SK-N-SH (cell line): Measurements from ENCODE around the gene SNX33. TPM values are rescaled to one million over a fixed set of nuclear protein-coding genes. Genes with fewer than 3 reads are reported as not detected.

Experiments used
- CTCF ChIA-PET: fragments of 300-600, 350-600 bp; formaldehyde crosslinking; extraction: SDS; loops from one replicate; lab custom pipeline; 2021; lab: Yijun Ruan, JAX
- POLR2A ChIA-PET: fragments of 350-600 bp; sonication (Branson Sonifier 250); formaldehyde crosslinking; extraction: SDS; loops from one replicate; lab custom pipeline; 2020; ENCODE audit warnings: antibody characterized with exemption, inconsistent platforms; lab: Yijun Ruan, JAX
- DNase-seq: peaks from one replicate; pipeline ENCODE4 v3.0.0; 2012
- H2AFZ ChIP-seq: fragments of 200-600 bp; sonication (generic); 2 replicates; pipeline ENCODE4 v1.8.1; 2016; ENCODE audit warnings: antibody characterized with exemption, mild to moderate bottlenecking, low read depth
- H3F3A ChIP-seq: fragments of 200-600 bp; sonication (generic); replicated peaks from 2 replicates; pipeline ENCODE3; 2016; ENCODE audit warnings: antibody characterized with exemption, mild to moderate bottlenecking; ENCODE audit not compliant: insufficient read depth
- H3K27ac ChIP-seq, 2 experiments: fragments of 200-500 bp in 1 of 2; fragments of 200-600 bp in 1 of 2; sonication (Bioruptor generic) in 1 of 2; sonication (generic), shearing (Covaris generic) in 1 of 2; 2 replicates each; pipeline versions ENCODE4 v1.5.1 to v1.6.1; 2014 to 2016; ENCODE audit warnings: low read depth in 2 of 2, inconsistent platforms in 1 of 2, low read length in 1 of 2, mild to moderate bottlenecking in 1 of 2, mixed read lengths in 1 of 2
- H3K27me3 ChIP-seq: fragments of 200-600 bp; sonication (generic), shearing (Covaris generic); 2 replicates; pipeline ENCODE4 v1.6.1; 2016; ENCODE audit warnings: mixed run types; ENCODE audit not compliant: insufficient read depth
- H3K36me3 ChIP-seq, 2 experiments: fragments of 200-500 bp in 1 of 2; fragments of 200-600 bp in 1 of 2; sonication (Bioruptor generic) in 1 of 2; sonication (generic) in 1 of 2; replicated peaks in 1 of 2; 2 replicates each; pipeline versions ENCODE3 to v1.5.1; 2014 to 2016; ENCODE audit warnings: low read length in 1 of 2, mild to moderate bottlenecking in 1 of 2; ENCODE audit not compliant: insufficient read depth in 2 of 2, control insufficient read depth in 1 of 2
- H3K4me1 ChIP-seq, 2 experiments: fragments of 200-500 bp in 1 of 2; fragments of 200-600 bp in 1 of 2; sonication (Bioruptor generic) in 1 of 2; sonication (generic), shearing (Covaris generic) in 1 of 2; 2 replicates each; pipeline versions ENCODE4 v1.5.1 to v1.6.1; 2014 to 2016; ENCODE audit warnings: low read depth in 1 of 2, low read length in 1 of 2, mixed run types in 1 of 2; ENCODE audit not compliant: insufficient read depth in 2 of 2, control insufficient read depth in 1 of 2
- H3K4me2 ChIP-seq: fragments of 200-600 bp; sonication (generic), shearing (Covaris generic); 2 replicates; pipeline ENCODE4 v1.6.1; 2017; ENCODE audit warnings: mixed run types
- H3K4me3 ChIP-seq, 2 experiments: fragments of 200-500 bp in 1 of 2; fragments of 200-600 bp in 1 of 2; sonication (Bioruptor generic) in 1 of 2; sonication (generic), shearing (Covaris generic) in 1 of 2; 2 replicates each; pipeline versions ENCODE4 v1.5.1 to v1.8.1; 2014 to 2016; ENCODE audit warnings: low read depth in 2 of 2, inconsistent platforms in 1 of 2, low read length in 1 of 2, mild to moderate bottlenecking in 1 of 2, mixed read lengths in 1 of 2, moderate library complexity in 1 of 2
- H3K79me2 ChIP-seq: fragments of 200-600 bp; sonication (generic); 2 replicates; pipeline ENCODE4 v1.8.1; 2017; ENCODE audit warnings: mild to moderate bottlenecking; ENCODE audit not compliant: insufficient read depth
- H3K9ac ChIP-seq: fragments of 200-600 bp; sonication (generic); 2 replicates; pipeline ENCODE4 v1.6.1; 2017; ENCODE audit warnings: mixed run types
- H3K9me2 ChIP-seq: fragments of 200-600 bp; sonication (generic); 2 replicates; pipeline ENCODE4 v1.6.1; 2017; ENCODE audit warnings: mixed run types
- H3K9me3 ChIP-seq: fragments of 200-600 bp; sonication (generic); 2 replicates; pipeline ENCODE4 v1.6.1; 2017; ENCODE audit warnings: mixed run types, mild to moderate bottlenecking, moderate library complexity
- H4K20me1 ChIP-seq: fragments of 200-600 bp; sonication (generic); 2 replicates; pipeline ENCODE4 v1.6.1; 2017; ENCODE audit warnings: mild to moderate bottlenecking, mixed run types; ENCODE audit not compliant: insufficient read depth
- CHD2 ChIP-seq: fragments of 150-350 bp; IDR thresholded peaks from 2 replicates; pipeline ENCODE4 v1.6.1; 2018; ENCODE audit warnings: low read length; ENCODE audit not compliant: partially characterized antibody
- EP300 ChIP-seq, 2 experiments: IDR thresholded peaks; 2 replicates each; pipeline versions ENCODE4 v1.4.0 to v1.6.1; 2012; ENCODE audit warnings: borderline replicate concordance in 1 of 2, low read depth in 1 of 2, low read length in 1 of 2
- FOSL2 ChIP-seq: IDR thresholded peaks from 2 replicates; pipeline ENCODE4 v1.4.0; 2012; ENCODE audit warnings: low read depth, mild to moderate bottlenecking, moderate library complexity, borderline replicate concordance
- FOXM1 ChIP-seq: IDR thresholded peaks from 2 replicates; pipeline ENCODE4 v1.4.0; 2012; ENCODE audit warnings: low read depth, mild to moderate bottlenecking
- GABPA ChIP-seq: IDR thresholded peaks from 2 replicates; pipeline ENCODE4 v1.4.0; 2012; ENCODE audit warnings: low read depth, mild to moderate bottlenecking
- GATA2 ChIP-seq: sonication (generic); formaldehyde crosslinking; IDR thresholded peaks from 2 replicates; pipeline ENCODE4 v1.5.0; 2020; ENCODE audit warnings: mild to moderate bottlenecking, missing genetic modification reagents
- JUND ChIP-seq: IDR thresholded peaks from 2 replicates; pipeline ENCODE4 v1.4.0; 2012
- MXI1 ChIP-seq: IDR thresholded peaks from 2 replicates; pipeline ENCODE4 v1.6.1; 2012; ENCODE audit warnings: mild to moderate bottlenecking, low read depth, low read length, improper control_type of control experiment
- NFIC ChIP-seq: IDR thresholded peaks from 2 replicates; pipeline ENCODE4 v1.4.0; 2012; ENCODE audit warnings: borderline replicate concordance
- NRF1 ChIP-seq: IDR thresholded peaks from 2 replicates; pipeline ENCODE4 v1.6.1; 2012; ENCODE audit warnings: low read depth, mild to moderate bottlenecking, low read length
- PBX3 ChIP-seq: IDR thresholded peaks from 2 replicates; pipeline ENCODE4; 2012
- POLR2AphosphoS5 ChIP-seq: IDR thresholded peaks from 2 replicates; pipeline ENCODE4 v1.6.1; 2012; ENCODE audit warnings: low read depth, low read length
- RAD21 ChIP-seq: IDR thresholded peaks from 2 replicates; pipeline ENCODE4 v1.6.1; 2012; ENCODE audit warnings: mild to moderate bottlenecking, low read length
- RFX5 ChIP-seq: IDR thresholded peaks from 2 replicates; pipeline ENCODE4 v1.6.1; 2012; ENCODE audit warnings: mild to moderate bottlenecking, improper control_type of control experiment, low read length
- RXRA ChIP-seq: IDR thresholded peaks from 2 replicates; pipeline ENCODE4 v1.4.0; 2012; ENCODE audit warnings: low read depth, mild to moderate bottlenecking, borderline replicate concordance
- SMC3 ChIP-seq: IDR thresholded peaks from 2 replicates; pipeline ENCODE4 v1.6.1; 2012; ENCODE audit warnings: low read depth, low read length, improper control_type of control experiment
- TCF12 ChIP-seq: IDR thresholded peaks from 2 replicates; pipeline ENCODE4 v1.4.0; 2012
- USF2 ChIP-seq: fragments of 150-350 bp; IDR thresholded peaks from 2 replicates; pipeline ENCODE4 v1.6.1; 2017; ENCODE audit warnings: antibody characterized with exemption, low read length, low read depth, borderline replicate concordance
- WGBS: methylation state at CpG from one replicate; pipeline ENCODE4 v1.1.6; 2017; ENCODE audit warnings: low lambda C conversion rate; 5-methylcytosine and 5-hydroxymethylcytosine counted together
- polyA plus RNA-seq, 3 experiments: library from polyadenylated mRNA; depleted of rRNA; stranded (reverse); fragments of >200 nt; gene quantifications; 2 replicates each; pipeline ENCODE4 v1.2.3, GENCODE V29; 2012
- TF ChIP-seq, protein P1 (sequence below): IDR thresholded peaks from 2 replicates; pipeline ENCODE4 v1.4.0; 2012; ENCODE audit warnings: low read depth
- TF ChIP-seq, protein P2 (sequence below): fragments of 200-600 bp; sonication (generic); IDR thresholded peaks from 2 replicates; pipeline ENCODE4 v1.6.1; 2017; ENCODE audit warnings: antibody characterized with exemption, mild to moderate bottlenecking, moderate library complexity

The SNX33 gene
- polyA plus RNA-seq, 1 of the 3 experiments (the other 2 are of a cell fraction): 7.7 TPM

DNA sequence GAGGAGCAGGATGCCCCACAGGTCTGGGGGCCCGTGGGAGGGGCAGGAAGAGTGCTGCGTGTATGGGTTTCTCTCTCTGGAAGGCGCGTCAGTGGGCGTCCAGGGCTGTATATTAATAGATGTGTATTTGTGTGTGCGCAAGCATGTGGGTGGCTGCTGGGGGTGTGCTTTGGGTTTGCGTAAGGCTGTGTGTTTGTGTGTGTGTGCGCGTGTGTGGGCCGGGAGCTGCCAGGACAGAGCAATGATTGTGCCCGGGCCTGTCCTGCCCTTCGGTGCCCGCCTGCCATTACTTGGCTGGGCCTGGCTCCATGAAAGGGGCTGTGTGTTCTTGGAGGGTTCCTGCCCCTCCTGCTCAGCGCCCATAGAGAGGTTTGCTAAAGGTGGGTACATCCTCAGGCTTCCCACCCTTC, 48.6 kb downstream of the SNX33 start:
- no peak overlapping the region for H3K4me3 ChIP-seq
- peaks cover 27% of the 10 kb centered on the region for H3F3A ChIP-seq
- no peak overlapping the region for H2AFZ ChIP-seq
- H4K20me1 ChIP-seq: no peaks in the 10 kb centered on the region
- 93% methylated on average over 10 of the region's 14 CpGs for WGBS
- no peaks in the 10 kb centered on the region for H3K79me2 ChIP-seq
- H3K4me2 ChIP-seq: no peak overlapping the region
- H3K9ac ChIP-seq: no peak overlapping the region
- peak overlapping the region in 1 of 2 experiments; percentile 31; a peak in 1 of 4 replicates for H3K27ac ChIP-seq
- H3K9me2 ChIP-seq: no peaks in the 10 kb centered on the region
- no peaks in the 10 kb centered on the region for H3K27me3 ChIP-seq
- H3K9me3 ChIP-seq: no peaks in the 10 kb centered on the region
- ChIA-PET CTCF (no interaction called here), POLR2A (no interaction called here)
- DNase-seq: no peak
- H3K36me3 ChIP-seq: no peaks in the 10 kb centered on the region
- TF ChIP-seq TCF12: no peak
- peaks cover 50 to 73% of the 10 kb centered on the region in 2 experiments for H3K4me1 ChIP-seq

DNA sequence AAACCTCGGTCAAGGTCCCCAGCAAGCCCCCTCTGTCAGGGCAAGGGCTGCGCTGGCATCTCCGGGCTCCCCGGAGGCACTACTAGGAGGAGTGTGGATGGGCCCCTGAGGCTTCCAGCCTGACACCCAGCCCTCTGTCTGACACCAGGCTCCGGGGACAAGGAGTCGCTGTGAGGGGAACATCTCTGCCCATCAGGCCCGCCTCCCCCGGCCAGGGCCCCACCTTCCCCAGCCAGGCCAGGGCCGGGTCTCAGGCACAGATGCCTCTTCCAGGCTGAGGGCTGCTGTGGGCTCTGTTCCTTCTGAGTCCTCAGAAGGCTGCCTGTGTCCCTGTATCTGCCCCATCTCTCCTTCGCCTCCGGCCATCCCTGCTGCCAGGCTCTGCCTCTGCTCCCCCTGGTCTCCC, 49.1 kb downstream of the SNX33 start:
- no peaks in the 10 kb centered on the region for H4K20me1 ChIP-seq
- H3F3A ChIP-seq: peaks cover 27% of the 10 kb centered on the region
- H3K4me2 ChIP-seq: no peak overlapping the region
- H3K27me3 ChIP-seq: no peaks in the 10 kb centered on the region
- H3K9me2 ChIP-seq: no peaks in the 10 kb centered on the region
- POLR2A ChIA-PET: no interaction called here
- no peak overlapping the region for H2AFZ ChIP-seq
- no peaks in the 10 kb centered on the region for H3K9me3 ChIP-seq
- no peaks in the 10 kb centered on the region for H3K36me3 ChIP-seq
- no peak overlapping the region for H3K9ac ChIP-seq
- CTCF ChIA-PET: no interaction called here
- peak; percentile 76 for DNase-seq
- no peaks in the 10 kb centered on the region for H3K79me2 ChIP-seq
- TF ChIP-seq JUND (no peak), GATA2 (CRISPR knock-in tag) (peak; percentile 55; the same call in 1 of the 2 replicates)
- H3K27ac ChIP-seq: peak overlapping the region in 1 of 2 experiments; percentile 31; a peak in 1 of 4 replicates
- H3K4me3 ChIP-seq: no peak overlapping the region
- peaks cover 51 to 76% of the 10 kb centered on the region in 2 experiments for H3K4me1 ChIP-seq
- 74% methylated on average over 4 of the region's 11 CpGs for WGBS

- peaks cover 51 to 82% of the 10 kb centered on the region in 2 experiments for H3K4me1 ChIP-seq
- TF ChIP-seq MXI1: no peak
- TF ChIP-seq, protein P1, sequence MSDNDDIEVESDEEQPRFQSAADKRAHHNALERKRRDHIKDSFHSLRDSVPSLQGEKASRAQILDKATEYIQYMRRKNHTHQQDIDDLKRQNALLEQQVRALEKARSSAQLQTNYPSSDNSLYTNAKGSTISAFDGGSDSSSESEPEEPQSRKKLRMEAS: no peak
- no peak for TF ChIP-seq USF2
- no peak for TF ChIP-seq RXRA
- TF ChIP-seq POLR2AphosphoS5: no peak
- TF ChIP-seq PBX3: no peak
- no peak for TF ChIP-seq EP300 (IDR thresholded peaks at IDR 0.05; ENCODE audit: borderline replicate concordance in 1 of 2, low read depth in 1 of 2, low read length in 1 of 2)
- TF ChIP-seq CHD2: no peak
- TF ChIP-seq SMC3: no peak
- no peak for TF ChIP-seq GABPA
- no peak for TF ChIP-seq RFX5
- no peak for TF ChIP-seq FOXM1
- no peak for TF ChIP-seq NFIC
- TF ChIP-seq NRF1: no peak
- TF ChIP-seq, protein P2, sequence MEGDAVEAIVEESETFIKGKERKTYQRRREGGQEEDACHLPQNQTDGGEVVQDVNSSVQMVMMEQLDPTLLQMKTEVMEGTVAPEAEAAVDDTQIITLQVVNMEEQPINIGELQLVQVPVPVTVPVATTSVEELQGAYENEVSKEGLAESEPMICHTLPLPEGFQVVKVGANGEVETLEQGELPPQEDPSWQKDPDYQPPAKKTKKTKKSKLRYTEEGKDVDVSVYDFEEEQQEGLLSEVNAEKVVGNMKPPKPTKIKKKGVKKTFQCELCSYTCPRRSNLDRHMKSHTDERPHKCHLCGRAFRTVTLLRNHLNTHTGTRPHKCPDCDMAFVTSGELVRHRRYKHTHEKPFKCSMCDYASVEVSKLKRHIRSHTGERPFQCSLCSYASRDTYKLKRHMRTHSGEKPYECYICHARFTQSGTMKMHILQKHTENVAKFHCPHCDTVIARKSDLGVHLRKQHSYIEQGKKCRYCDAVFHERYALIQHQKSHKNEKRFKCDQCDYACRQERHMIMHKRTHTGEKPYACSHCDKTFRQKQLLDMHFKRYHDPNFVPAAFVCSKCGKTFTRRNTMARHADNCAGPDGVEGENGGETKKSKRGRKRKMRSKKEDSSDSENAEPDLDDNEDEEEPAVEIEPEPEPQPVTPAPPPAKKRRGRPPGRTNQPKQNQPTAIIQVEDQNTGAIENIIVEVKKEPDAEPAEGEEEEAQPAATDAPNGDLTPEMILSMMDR: no peak
- no peak for TF ChIP-seq RAD21
- TF ChIP-seq FOSL2: no peak
- CTCF ChIA-PET: no interaction called here
Observed at GRCh38 chr15:75697523-75697922, 49.8 kb downstream of the SNX33 start.

More at GRCh38 chr15:75697523-75697922, 49.8 kb downstream of the SNX33 start:
- Histone ChIP-seq H3K79me2 (no peaks in the 10 kb centered on the region), H3K27ac (no peak overlapping the region; a peak in 1 of 4 replicates), H3K27me3 (no peaks in the 10 kb centered on the region), H2AFZ (no peak overlapping the region), H3K9me2 (no peaks in the 10 kb centered on the region), H3K4me2 (no peak overlapping the region; the same call in 1 of the 2 replicates), H4K20me1 (no peaks in the 10 kb centered on the region), H3K4me3 (no peak overlapping the region), H3K9ac (no peak overlapping the region), H3K9me3 (no peaks in the 10 kb centered on the region), H3K36me3 (no peaks in the 10 kb centered on the region), H3F3A (peaks cover 27% of the 10 kb centered on the region)
- POLR2A ChIA-PET: no interaction called here
- no peak for DNase-seq
- WGBS: 83% methylated on average over 7 of the region's 7 CpGs
